MM.1S (cell line): ENCODE data around the gene GRAMD1B.

ENCODE experiments used
- EZH2 ChIP-seq: fragments of 300-600 bp; sonication (generic); optimal IDR thresholded peaks from 2 replicates; pipeline ENCODE3; 2017; ENCODE audit warnings: low read depth, mild to moderate bottlenecking, antibody characterized with exemption, low read length, mixed read lengths
- EZH2phosphoT487 ChIP-seq: fragments of 300-600 bp; sonication (generic); IDR thresholded peaks from 2 replicates; pipeline ENCODE4 v1.6.1; 2018; ENCODE audit warnings: antibody characterized with exemption, low read length
- TF ChIP-seq, protein P1 (sequence below): fragments of 300-600 bp; sonication (generic); IDR thresholded peaks from 2 replicates; pipeline ENCODE4 v1.5.1; 2016; ENCODE audit warnings: antibody characterized with exemption, low read length, mixed read lengths

DNA sequence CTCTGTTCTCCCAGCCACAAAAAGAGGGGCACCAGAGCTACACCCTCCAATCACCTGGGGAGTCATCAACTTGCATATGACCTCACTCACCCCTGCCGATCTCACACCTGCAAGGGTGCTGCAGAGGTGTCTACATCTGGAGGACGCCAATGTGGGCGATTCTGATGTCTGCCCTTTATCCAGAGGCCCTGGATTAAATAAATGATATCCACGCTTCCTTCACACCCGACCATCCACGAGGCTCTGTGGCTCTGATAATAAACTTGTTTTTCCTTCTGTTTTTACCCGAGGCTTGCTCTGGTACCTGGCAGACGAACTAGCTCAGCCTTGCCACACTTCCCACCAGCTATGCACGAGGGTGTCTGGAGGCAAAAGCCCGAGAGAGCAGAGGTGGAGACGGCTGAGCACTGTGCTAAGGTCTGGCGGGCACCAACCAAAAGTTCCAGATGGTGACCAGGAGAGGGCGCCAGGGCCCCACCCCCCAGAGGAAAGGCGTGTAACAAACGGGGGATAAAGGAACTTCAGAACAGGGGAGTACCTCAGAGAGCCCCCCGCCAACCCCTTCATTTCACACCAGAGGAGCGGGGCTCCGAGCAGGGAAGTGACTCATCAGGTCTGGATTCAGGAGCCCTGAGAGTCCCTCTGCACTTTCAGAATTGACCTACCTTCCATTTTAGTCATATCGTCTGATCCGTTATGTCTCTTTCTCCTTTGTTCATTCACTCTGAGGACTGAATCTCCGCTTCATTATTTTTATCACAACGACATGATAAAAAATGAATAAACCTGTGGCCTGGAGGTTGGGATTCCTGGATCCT, 210.8 kb downstream of the GRAMD1B start:
- TF ChIP-seq, protein P1, sequence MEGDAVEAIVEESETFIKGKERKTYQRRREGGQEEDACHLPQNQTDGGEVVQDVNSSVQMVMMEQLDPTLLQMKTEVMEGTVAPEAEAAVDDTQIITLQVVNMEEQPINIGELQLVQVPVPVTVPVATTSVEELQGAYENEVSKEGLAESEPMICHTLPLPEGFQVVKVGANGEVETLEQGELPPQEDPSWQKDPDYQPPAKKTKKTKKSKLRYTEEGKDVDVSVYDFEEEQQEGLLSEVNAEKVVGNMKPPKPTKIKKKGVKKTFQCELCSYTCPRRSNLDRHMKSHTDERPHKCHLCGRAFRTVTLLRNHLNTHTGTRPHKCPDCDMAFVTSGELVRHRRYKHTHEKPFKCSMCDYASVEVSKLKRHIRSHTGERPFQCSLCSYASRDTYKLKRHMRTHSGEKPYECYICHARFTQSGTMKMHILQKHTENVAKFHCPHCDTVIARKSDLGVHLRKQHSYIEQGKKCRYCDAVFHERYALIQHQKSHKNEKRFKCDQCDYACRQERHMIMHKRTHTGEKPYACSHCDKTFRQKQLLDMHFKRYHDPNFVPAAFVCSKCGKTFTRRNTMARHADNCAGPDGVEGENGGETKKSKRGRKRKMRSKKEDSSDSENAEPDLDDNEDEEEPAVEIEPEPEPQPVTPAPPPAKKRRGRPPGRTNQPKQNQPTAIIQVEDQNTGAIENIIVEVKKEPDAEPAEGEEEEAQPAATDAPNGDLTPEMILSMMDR: peak; percentile 82
- TF ChIP-seq EZH2phosphoT487: no peak
- TF ChIP-seq EZH2: no peak
